Kidney epithelial cell (primary cell): ENCODE results near the gene CIDEC. TPM values are rescaled to one million over a fixed set of nuclear protein-coding genes. Genes with fewer than 3 reads are reported as not detected.

ENCODE experiments used
- DNase-seq: peaks from one replicate; pipeline ENCODE4 v3.0.0-alpha.2; 2010; ENCODE audit warnings: low read depth
- H3K27me3 ChIP-seq: 2 replicates; pipeline ENCODE4 v1.6.0; 2011; ENCODE audit warnings: low read length; ENCODE audit not compliant: control insufficient read depth, insufficient read depth
- H3K36me3 ChIP-seq: 2 replicates; pipeline ENCODE4 v1.5.1; 2011; ENCODE audit warnings: low read length; ENCODE audit not compliant: control insufficient read depth, insufficient read depth
- H3K4me3 ChIP-seq: 2 replicates; pipeline ENCODE4 v1.5.1; 2011; ENCODE audit warnings: low read depth, mild to moderate bottlenecking, control low read depth, low read length
- total RNA-seq: library from RNA; depleted of rRNA; stranded (reverse); fragments of >200 nt; gene quantifications from 2 replicates; pipeline ENCODE4 v1.2.3, GENCODE V29; 2015
- TF ChIP-seq, protein P1 (sequence below): IDR thresholded peaks from 2 replicates; pipeline ENCODE4 v1.5.1; 2011; ENCODE audit warnings: mild to moderate bottlenecking, moderate library complexity, low read length, control low read depth, inconsistent platforms; ENCODE audit not compliant: insufficient read depth, poor library complexity, severe bottlenecking

Gene CIDEC
- total RNA-seq, 1 donor from 2014 or later, result not detected

- TF ChIP-seq, protein P1, sequence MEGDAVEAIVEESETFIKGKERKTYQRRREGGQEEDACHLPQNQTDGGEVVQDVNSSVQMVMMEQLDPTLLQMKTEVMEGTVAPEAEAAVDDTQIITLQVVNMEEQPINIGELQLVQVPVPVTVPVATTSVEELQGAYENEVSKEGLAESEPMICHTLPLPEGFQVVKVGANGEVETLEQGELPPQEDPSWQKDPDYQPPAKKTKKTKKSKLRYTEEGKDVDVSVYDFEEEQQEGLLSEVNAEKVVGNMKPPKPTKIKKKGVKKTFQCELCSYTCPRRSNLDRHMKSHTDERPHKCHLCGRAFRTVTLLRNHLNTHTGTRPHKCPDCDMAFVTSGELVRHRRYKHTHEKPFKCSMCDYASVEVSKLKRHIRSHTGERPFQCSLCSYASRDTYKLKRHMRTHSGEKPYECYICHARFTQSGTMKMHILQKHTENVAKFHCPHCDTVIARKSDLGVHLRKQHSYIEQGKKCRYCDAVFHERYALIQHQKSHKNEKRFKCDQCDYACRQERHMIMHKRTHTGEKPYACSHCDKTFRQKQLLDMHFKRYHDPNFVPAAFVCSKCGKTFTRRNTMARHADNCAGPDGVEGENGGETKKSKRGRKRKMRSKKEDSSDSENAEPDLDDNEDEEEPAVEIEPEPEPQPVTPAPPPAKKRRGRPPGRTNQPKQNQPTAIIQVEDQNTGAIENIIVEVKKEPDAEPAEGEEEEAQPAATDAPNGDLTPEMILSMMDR, result no peak
- no peak overlapping the region for H3K4me3 ChIP-seq
- DNase-seq, result peak; percentile 74
- no peaks in the 10 kb centered on the region for H3K36me3 ChIP-seq
- no peaks in the 10 kb centered on the region for H3K27me3 ChIP-seq
These were observed 15.7 kb downstream of the CIDEC start for GRCh38 chr3:9864200-9864927.

DNA sequence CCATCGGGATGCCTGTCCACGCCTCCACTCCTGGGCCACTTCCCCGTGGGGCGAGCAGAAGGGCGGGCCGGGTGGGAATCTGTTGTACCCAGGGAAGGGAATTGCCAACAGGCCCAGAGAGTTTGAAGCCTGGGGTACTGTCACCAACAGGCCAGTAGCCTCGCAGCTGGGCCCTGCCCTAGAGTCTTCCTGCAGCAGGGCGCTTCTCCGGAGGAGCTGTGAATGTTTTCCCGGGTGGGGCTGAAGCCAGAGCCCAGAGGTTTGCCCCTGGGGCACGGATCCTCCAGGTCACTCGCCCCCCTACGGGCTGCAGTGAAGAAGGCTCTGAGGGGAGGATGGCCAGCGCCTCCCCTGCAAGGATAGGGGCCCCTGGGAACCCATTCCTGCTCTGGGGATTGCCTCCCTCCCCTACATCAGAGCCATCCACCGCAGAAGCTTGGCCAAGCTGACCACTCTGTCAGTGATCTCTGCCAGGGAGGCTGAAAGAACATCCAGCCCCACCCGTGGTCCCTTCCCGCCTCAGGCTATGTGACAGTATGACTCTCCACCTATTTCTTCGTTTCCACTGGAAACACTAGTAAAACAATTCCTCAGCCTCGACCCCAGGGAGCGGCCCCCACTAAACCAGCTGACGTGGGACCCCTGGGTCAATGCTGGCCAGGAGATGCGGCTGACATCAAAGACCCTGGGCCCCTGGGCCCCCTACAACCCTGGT is 16.8 kb downstream of the CIDEC start:
- Histone ChIP-seq H3K27me3 (no peaks in the 10 kb centered on the region), H3K4me3 (no peak overlapping the region)
- TF ChIP-seq, protein P1, result no peak

DNA sequence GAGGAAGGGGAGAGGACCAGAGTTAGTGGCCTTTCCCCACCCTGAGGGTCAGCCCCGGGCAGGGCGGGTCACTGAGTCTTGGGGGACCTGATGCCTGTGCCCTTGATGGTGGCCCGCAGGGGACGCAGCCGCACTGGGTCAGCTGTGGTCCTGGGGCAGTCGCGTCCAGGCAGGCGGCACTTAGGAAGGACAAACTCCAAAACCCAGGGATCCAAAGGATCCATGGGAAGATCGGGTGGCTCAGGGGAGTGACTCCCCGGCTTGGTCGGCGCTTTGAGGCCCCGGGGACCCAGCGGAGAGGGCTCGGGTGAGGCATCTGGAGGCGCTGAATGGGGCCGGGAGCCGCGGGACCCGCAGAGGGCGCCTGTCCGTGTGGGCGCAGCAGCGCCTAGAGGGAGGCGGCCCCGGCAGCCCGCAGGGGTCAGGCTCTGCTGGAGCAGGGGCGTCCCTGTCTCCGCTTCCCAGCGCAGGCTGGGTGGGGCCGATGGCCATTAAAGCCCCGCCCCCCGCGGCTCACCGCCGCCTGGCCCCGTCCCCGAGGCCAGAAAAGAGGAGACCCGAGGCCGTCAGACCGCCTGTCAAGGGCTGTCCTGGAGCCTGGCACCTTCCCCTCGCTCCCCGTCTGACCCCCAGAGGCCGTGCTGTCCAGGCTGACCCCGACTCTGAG is 17.5 kb downstream of the CIDEC start:
- no peak overlapping the region for H3K4me3 ChIP-seq
- TF ChIP-seq, protein P1, result peak; percentile 42
- no peak for DNase-seq
- H3K27me3 ChIP-seq, result no peaks in the 10 kb centered on the region
- H3K36me3 ChIP-seq, result no peaks in the 10 kb centered on the region

More for the DNA sequence above, 16.8 kb downstream of the CIDEC start:
- H3K36me3 ChIP-seq, result no peaks in the 10 kb centered on the region
- DNase-seq, result no peak

DNA sequence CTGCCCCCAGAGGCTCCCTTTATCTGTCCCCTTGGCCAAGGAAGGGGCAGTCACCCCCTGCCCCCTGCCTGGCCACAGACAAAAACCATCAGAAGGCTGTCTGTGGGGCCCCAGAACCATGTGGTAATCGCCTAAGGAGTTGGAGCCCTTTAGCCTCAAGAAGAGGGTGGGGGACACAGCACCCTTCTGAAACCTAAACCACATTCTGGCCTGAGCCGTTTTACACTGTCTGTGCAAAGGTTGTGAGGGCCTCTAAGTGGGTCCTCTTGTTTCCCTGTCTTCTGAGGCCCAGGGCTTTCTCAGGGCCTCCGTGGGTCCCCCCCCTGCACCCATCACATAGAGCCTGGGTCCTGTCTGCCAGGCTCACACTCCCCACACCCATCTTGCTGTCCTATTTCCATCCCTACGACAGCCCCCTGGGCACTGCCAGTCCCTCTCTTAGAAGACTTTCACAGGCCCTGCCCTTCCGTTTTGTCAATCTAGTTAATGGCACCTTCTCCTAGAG is 18.4 kb downstream of the CIDEC start:
- TF ChIP-seq, protein P1, result no peak
- no peak for DNase-seq
- Histone ChIP-seq H3K4me3 (no peak overlapping the region), H3K36me3 (no peaks in the 10 kb centered on the region), H3K27me3 (no peaks in the 10 kb centered on the region)

- Histone ChIP-seq H3K36me3 (no peaks in the 10 kb centered on the region), H3K4me3 (no peak overlapping the region), H3K27me3 (no peaks in the 10 kb centered on the region)
- no peak for DNase-seq
- TF ChIP-seq, protein P1, result no peak
These were observed 18.9 kb downstream of the CIDEC start for GRCh38 chr3:9861201-9861600.
